Amniotic epithelial cell (primary cell): Measurements from ENCODE around the gene PSKH1.

ENCODE experiments used
- DNase-seq: peaks from one replicate; pipeline ENCODE4 v3.0.0-alpha.2; 2010; ENCODE audit warnings: low read depth

The PSKH1 gene

GRCh38 chr16:67940446-67941089 lies 47.5 kb downstream of the PSKH1 start:
- DNase-seq = no peak

GRCh38 chr16:67941469-67942199 lies 48.6 kb downstream of the PSKH1 start:
- no peak for DNase-seq

- DNase-seq = no peak
Measured at GRCh38 chr16:67942200-67942509, 49.1 kb downstream of the PSKH1 start.

- DNase-seq = no peak
Measured at GRCh38 chr16:67942510-67943255, 49.6 kb downstream of the PSKH1 start.

GRCh38 chr16:67943256-67943618 lies 50.2 kb downstream of the PSKH1 start:
- no peak for DNase-seq

- DNase-seq = peak; percentile 59
Measured at GRCh38 chr16:67943619-67944504, 50.8 kb downstream of the PSKH1 start, which contains the start of gene LCAT. Gene LCAT (minus strand): TSS chr16:67944120. CDS start chr16:67944101, 19 bp downstream.

- DNase-seq = no peak
Measured at GRCh38 chr16:67944690-67945391, 51.8 kb downstream of the PSKH1 start.

- no peak for DNase-seq
Measured at GRCh38 chr16:67945392-67945933, 52.4 kb downstream of the PSKH1 start.

GRCh38 chr16:67946128-67946569 lies 53.1 kb downstream of the PSKH1 start:
- DNase-seq = no peak

- DNase-seq = no peak
Measured at GRCh38 chr16:67946966-67947558, 54.0 kb downstream of the PSKH1 start.

GRCh38 chr16:67948015-67948414 lies 55.0 kb downstream of the PSKH1 start:
- no peak for DNase-seq

GRCh38 chr16:67949645-67950044 lies 56.6 kb downstream of the PSKH1 start:
- DNase-seq = no peak

- no peak for DNase-seq
Measured at GRCh38 chr16:67950335-67950843, 57.3 kb downstream of the PSKH1 start.

- no peak for DNase-seq
Measured at GRCh38 chr16:67951485-67951884, 58.4 kb downstream of the PSKH1 start.

- no peak for DNase-seq
Measured at GRCh38 chr16:67953641-67954375, 60.8 kb downstream of the PSKH1 start.

- no peak for DNase-seq
Measured at GRCh38 chr16:67954421-67955196, 61.6 kb downstream of the PSKH1 start.

- no peak for DNase-seq
Measured at GRCh38 chr16:67957622-67958021, 64.6 kb downstream of the PSKH1 start.

GRCh38 chr16:67959536-67960329 lies 66.7 kb downstream of the PSKH1 start:
- DNase-seq = no peak
